ENCODE data around the gene PPP2R2D.

- no peak for TF ChIP-seq POLR2A (IDR thresholded peaks at IDR 0.05)
- TF ChIP-seq CTCF (IDR thresholded peaks at IDR 0.05) = no peak
Measured at GRCh38 chr10:131937836-131938235, 37.0 kb downstream of the PPP2R2D start.

All from body of pancreas (tissue), 4 donors.